Ovary (tissue), 9 donors: ENCODE results near the gene ATP2B3. TPM values are rescaled to one million over a fixed set of nuclear protein-coding genes. Genes with fewer than 3 reads are reported as not detected.
A peak's percentile ranks its signal among the peaks of the same experiment; 100 is the strongest.

Experiments
- DNase-seq, 5 donors: peaks; one replicate each; pipeline ENCODE4 v3.0.0-alpha.2; 2019 to 2020
- H3K27ac ChIP-seq, 2 donors: fragments of 200-600 bp; one replicate each; pipeline versions ENCODE4 v1.5.1 to v1.8.0; 2019 to 2022
- H3K27me3 ChIP-seq: fragments of 200-600 bp; one replicate; pipeline ENCODE4 v1.8.0; 2022
- H3K36me3 ChIP-seq: fragments of 200-600 bp; sonication (generic); one replicate; pipeline ENCODE4 v1.5.1; 2019
- H3K4me1 ChIP-seq: one replicate; pipeline ENCODE4 v1.8.1; 2013; ENCODE audit warnings: mild to moderate bottlenecking, moderate library complexity; ENCODE audit not compliant: insufficient read depth
- H3K4me3 ChIP-seq: fragments of 200-600 bp; sonication (generic); one replicate; pipeline ENCODE4 v1.5.1; 2017
- H3K9me3 ChIP-seq, 2 donors: fragments of 200-600 bp in 1 of 2; sonication (generic) in 1 of 2; one replicate each; pipeline versions ENCODE4 v1.5.1 to v1.8.1; 2013 to 2019; ENCODE audit warnings: mild to moderate bottlenecking in 1 of 2, moderate library complexity in 1 of 2
- EP300 ChIP-seq: sonication (generic); formaldehyde crosslinking; IDR thresholded peaks from one replicate; pipeline ENCODE4 v1.6.1; 2017; ENCODE audit warnings: antibody characterized with exemption
- POLR2A ChIP-seq: fragments of 450-650 bp; IDR thresholded peaks from one replicate; pipeline ENCODE4 v1.6.1; 2017; ENCODE audit warnings: antibody characterized with exemption, mild to moderate bottlenecking, moderate library complexity
- WGBS, 3 donors: extraction: QIAGEN DNeasy Blood & Tissue Kit in 1 of 3; methylation state at CpG; one replicate each; pipeline versions ENCODE4 v1.1.5 to v1.1.7; 2013 to 2017; 5-methylcytosine and 5-hydroxymethylcytosine counted together
- intact Hi-C, 4 donors: fragments of 100-400 bp; cut with DNase I; formaldehyde crosslinking; loops; one replicate each; pipeline versions ENCODE4 v1.11.0 to v1.15.1; 2022 to 2023
- polyA plus RNA-seq, 2 donors: library from polyadenylated mRNA; stranded (reverse); fragments of 200-250 nt in 1 of 2; fragments of 350-450 nt in 1 of 2; fragmentation: Illumina TruSeq in 1 of 2; extraction: RNeasy Lipid Tissue Mini Kit (QIAGEN cat#74804) in 1 of 2; gene quantifications; one replicate each; pipeline ENCODE4 v1.2.3, GENCODE V29; 2013 to 2014
- total RNA-seq, 7 donors: library from RNA; depleted of rRNA in 2 of 7; stranded (reverse); fragments of >200 nt in 2 of 7; fragmentation: NEBNext Ultra II Directional in 3 of 7; extraction: Animal tissue kit (Norgen Biotek cat#: 25700) in 3 of 7; gene quantifications; one replicate each; pipeline versions ENCODE4 v1.1.0 to v1.2.4, GENCODE V29; 2016 to 2023
- TF ChIP-seq, protein P1 (sequence below), 3 donors: fragments of 450-650 bp in 2 of 3; fragments of 200-600 bp in 1 of 3; IDR thresholded peaks; one replicate each; pipeline versions ENCODE4 v1.5.1 to v1.8.0; 2016 to 2022; ENCODE audit warnings: antibody characterized with exemption in 3 of 3, mild to moderate bottlenecking in 1 of 3
- donor health status: DM: no; HTN: no; CAD: no; lungs with moderate emphysema.
- donor health status: DM: no; HTN: no; CAD: no.
- donor health status: Bipolar disorder and iron deficiency.
- donor health status: DM: yes; HTN: yes; CAD: no.
- donor health status: DM: no; HTN: no; CAD: no.
- donor health status: DM: yes; HTN: yes; CAD: no.

Gene ATP2B3
- total and polyA plus RNA-seq, 9 donors: 0.01 to 1.6 (median 0.25) TPM; not detected in 5

DNA sequence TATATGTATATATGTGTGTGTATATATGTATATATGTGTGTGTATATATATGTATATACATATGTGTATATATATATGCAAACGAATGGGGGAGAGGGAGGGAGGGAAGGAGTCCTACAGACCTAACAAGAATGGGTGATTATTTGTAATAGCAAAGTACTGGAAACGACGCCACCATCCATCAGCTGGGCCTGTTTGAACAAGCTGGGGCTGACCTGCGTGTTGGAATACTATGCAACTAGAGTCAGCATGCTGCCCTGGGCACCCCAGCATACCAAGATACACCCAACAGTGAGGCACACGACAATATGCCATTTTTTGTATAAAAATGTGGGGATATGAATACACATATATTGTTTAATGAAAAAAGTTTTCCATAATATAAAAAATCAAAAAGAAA, 103.1 kb downstream of the ATP2B3 start:
- no peak overlapping the region for H3K27ac ChIP-seq

DNA sequence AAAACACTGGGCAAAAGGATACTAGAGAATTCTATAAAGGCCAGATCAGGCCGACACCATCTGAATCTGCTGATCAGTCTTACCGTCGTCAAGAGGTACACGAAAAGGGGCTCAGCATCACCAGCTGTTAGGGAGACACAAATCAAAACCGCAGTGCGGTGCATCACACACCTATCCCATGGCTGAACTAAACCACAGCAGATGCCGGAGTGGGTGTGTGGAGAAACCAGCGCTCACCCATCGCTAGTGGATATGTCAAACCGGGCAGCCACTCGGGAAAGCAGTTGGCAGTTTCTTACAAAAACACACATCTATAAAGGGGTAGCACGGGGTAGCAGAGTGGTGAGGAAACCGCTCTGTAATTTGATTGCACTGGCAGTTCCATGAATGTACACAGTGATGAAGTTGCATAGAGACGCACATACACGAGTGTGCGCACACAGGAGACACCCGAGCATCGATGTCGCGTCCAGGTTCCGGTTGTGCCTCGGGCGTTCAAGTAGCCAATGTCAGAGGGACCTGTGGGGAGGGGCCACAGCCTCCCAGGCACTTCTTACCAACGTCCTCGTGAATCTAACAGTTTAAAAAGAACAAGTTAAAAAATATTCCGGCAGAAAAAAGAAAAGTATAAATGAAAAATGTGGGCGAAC, 104.6 kb downstream of the ATP2B3 start:
- no peaks in the 10 kb centered on the region for H3K36me3 ChIP-seq
- no peaks in the 10 kb centered on the region for H3K9me3 ChIP-seq
- no peak overlapping the region for H3K27ac ChIP-seq
- H3K4me1 ChIP-seq: peaks cover 6% of the 10 kb centered on the region
- peak in 3 of 5 donors; percentile 9 to 25 (median 15) for DNase-seq
- no peak for TF ChIP-seq EP300
- TF ChIP-seq, protein P1, sequence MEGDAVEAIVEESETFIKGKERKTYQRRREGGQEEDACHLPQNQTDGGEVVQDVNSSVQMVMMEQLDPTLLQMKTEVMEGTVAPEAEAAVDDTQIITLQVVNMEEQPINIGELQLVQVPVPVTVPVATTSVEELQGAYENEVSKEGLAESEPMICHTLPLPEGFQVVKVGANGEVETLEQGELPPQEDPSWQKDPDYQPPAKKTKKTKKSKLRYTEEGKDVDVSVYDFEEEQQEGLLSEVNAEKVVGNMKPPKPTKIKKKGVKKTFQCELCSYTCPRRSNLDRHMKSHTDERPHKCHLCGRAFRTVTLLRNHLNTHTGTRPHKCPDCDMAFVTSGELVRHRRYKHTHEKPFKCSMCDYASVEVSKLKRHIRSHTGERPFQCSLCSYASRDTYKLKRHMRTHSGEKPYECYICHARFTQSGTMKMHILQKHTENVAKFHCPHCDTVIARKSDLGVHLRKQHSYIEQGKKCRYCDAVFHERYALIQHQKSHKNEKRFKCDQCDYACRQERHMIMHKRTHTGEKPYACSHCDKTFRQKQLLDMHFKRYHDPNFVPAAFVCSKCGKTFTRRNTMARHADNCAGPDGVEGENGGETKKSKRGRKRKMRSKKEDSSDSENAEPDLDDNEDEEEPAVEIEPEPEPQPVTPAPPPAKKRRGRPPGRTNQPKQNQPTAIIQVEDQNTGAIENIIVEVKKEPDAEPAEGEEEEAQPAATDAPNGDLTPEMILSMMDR (IDR thresholded peaks at IDR 0.05): no peak
- no peak for TF ChIP-seq POLR2A
- intact Hi-C loops: no loop called here
- no peaks in the 10 kb centered on the region for H3K27me3 ChIP-seq
- no peak overlapping the region for H3K4me3 ChIP-seq
- 73 to 83% (median 81%) methylated on average over 27 of the region's 27 CpGs for WGBS, 3 donors

More for the DNA sequence above, 103.1 kb downstream of the ATP2B3 start:
- DNase-seq: no peak
- no peak for TF ChIP-seq EP300
- TF ChIP-seq, protein P1 (IDR thresholded peaks at IDR 0.05): no peak
- TF ChIP-seq POLR2A: no peak
- intact Hi-C loops: no loop called here
- H3K36me3 ChIP-seq: no peaks in the 10 kb centered on the region
- H3K27me3 ChIP-seq: no peaks in the 10 kb centered on the region
- H3K9me3 ChIP-seq: no peaks in the 10 kb centered on the region
- 77 to 83% (median 80%) methylated on average over 5 of the region's 5 CpGs for WGBS, 3 donors
- H3K4me1 ChIP-seq: peaks cover 6% of the 10 kb centered on the region
- no peak overlapping the region for H3K4me3 ChIP-seq

DNA sequence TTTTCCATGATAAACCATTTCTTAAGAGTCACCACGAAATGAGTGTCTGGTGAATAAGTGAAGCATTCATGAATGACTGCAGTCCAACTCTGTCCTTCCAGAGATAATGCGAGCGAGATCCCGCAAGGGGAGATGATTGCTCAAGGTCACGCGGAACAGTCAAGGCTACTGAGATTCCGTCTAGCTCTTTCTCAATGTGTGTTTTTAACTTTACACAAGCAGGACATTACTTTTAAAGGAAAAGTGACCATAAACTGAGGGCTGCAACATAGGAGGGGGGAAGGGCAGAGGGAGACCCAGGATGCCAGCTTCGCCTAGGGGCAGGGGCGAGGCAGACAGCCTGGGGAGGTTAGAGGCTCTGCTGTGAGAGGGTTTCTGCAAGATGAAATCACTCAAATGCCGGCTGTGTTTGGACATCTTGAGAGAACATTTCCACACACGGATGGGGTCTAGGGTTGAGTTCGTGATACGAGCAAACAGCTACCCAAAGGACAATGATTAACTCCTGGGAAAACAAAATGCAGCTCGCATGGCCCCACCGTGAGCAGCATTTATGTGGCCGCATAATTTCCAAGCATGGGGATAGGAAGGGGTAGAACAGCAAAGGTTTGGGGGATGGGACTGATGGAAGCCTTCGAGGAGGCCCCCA, 105.3 kb downstream of the ATP2B3 start:
- H3K9me3 ChIP-seq: no peaks in the 10 kb centered on the region
- no peak overlapping the region for H3K4me3 ChIP-seq
- peak in 3 of 5 donors; percentile 26 to 53 (median 30) for DNase-seq
- H3K36me3 ChIP-seq: no peaks in the 10 kb centered on the region
- 46 to 59% (median 50%) methylated on average over 17 of the region's 17 CpGs for WGBS, 3 donors
- intact Hi-C loops: no loop called here
- no peaks in the 10 kb centered on the region for H3K27me3 ChIP-seq
- TF ChIP-seq EP300 (no peak), POLR2A (no peak)
- TF ChIP-seq, protein P1 (IDR thresholded peaks at IDR 0.05): no peak
- peaks cover 7% of the 10 kb centered on the region for H3K4me1 ChIP-seq
- no peak overlapping the region for H3K27ac ChIP-seq

DNA sequence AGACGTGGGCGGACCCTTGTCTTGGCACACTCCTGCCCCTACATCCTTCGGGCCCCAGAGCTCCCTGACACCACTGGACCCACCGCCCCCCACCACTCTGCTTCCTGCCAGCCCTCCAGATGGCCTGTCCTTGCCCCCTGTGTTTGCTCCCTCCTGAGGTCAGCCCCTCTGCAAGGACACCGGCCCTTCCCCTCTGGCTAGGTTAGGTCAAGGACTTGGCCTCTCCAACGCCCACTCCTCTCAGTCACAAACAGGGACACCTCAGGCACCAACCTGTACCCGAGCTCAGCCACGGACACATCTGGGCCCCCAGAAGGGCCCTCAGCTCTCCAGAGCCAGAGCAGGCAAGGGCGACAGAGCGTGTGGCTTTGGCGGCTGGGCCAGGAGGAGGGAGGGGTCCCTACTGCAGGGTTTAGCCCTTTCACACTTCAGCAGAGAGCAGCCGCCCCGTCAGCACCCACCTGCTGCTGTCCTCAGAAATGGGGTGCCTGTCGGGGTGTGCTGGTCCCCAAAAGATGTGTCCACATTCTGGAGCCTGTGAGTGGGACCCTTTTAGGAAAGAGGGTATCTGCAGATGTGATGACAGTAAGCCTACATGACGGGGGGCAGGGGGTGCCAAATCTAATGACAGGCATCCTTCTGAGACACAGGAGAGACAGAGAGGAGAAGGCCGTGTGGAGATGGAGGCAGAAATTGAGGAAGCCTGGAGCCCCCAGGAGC, 106.0 kb downstream of the ATP2B3 start:
- 71 to 75% (median 72%) methylated on average over 16 of the region's 16 CpGs for WGBS, 3 donors
- peak in 3 of 5 donors; percentile 12 to 30 (median 16) for DNase-seq
- no peaks in the 10 kb centered on the region for H3K9me3 ChIP-seq
- no peaks in the 10 kb centered on the region for H3K27me3 ChIP-seq
- peaks cover 7% of the 10 kb centered on the region for H3K4me1 ChIP-seq
- no peak overlapping the region for H3K27ac ChIP-seq
- H3K36me3 ChIP-seq: no peaks in the 10 kb centered on the region
- intact Hi-C loops: no loop called here
- H3K4me3 ChIP-seq: no peak overlapping the region
- TF ChIP-seq POLR2A (no peak), EP300 (no peak)
- TF ChIP-seq, protein P1 (IDR thresholded peaks at IDR 0.05): no peak
